NCI-H526 (cell line): ENCODE measurements around the gene SEPHS2.
"Not testable (repeated sequence)": the region's sequence is repeated elsewhere in the genome, so short reads cannot be mapped to it uniquely, and the experiment has no call there.

Source experiments
- DNase-seq, 2 experiments: peaks; one replicate each; lab custom pipeline; 2025; lab: John Stamatoyannopoulos, UW

The SEPHS2 gene

GRCh38 chr16:30464078-30464477 is 18.4 kb upstream of the SEPHS2 start:
- DNase-seq, result no peak

GRCh38 chr16:30461426-30461825 is 15.8 kb upstream of the SEPHS2 start:
- not testable (repeated sequence) for DNase-seq

GRCh38 chr16:30459456-30459855 is 13.8 kb upstream of the SEPHS2 start:
- no peak for DNase-seq

- DNase-seq, result no peak
Observed at GRCh38 chr16:30458561-30459394, 13.1 kb upstream of the SEPHS2 start.

- no peak for DNase-seq
Observed at GRCh38 chr16:30457743-30458560, 12.3 kb upstream of the SEPHS2 start.

GRCh38 chr16:30457256-30457655 is 11.6 kb upstream of the SEPHS2 start:
- no peak for DNase-seq

GRCh38 chr16:30456302-30456701 is 10.6 kb upstream of the SEPHS2 start:
- DNase-seq, result no peak

- not testable (repeated sequence) for DNase-seq
Observed at GRCh38 chr16:30452709-30453580, 7.3 kb upstream of the SEPHS2 start.

- DNase-seq, result no peak
Observed at GRCh38 chr16:30449116-30449435, 3.4 kb upstream of the SEPHS2 start.

- no peak for DNase-seq
Observed at GRCh38 chr16:30447512-30448226, 2.0 kb upstream of the SEPHS2 start.

GRCh38 chr16:30446203-30446595 is 525 bp upstream of the SEPHS2 start:
- DNase-seq, result no peak

- DNase-seq, result no peak
Observed at GRCh38 chr16:30445149-30445407, 596 bp downstream of the SEPHS2 start.

- peak in 1 of 2 experiments; percentile 47 for DNase-seq
Observed at GRCh38 chr16:30444231-30445148, 1.2 kb downstream of the SEPHS2 start.

GRCh38 chr16:30443631-30444030 is 2.0 kb downstream of the SEPHS2 start:
- peak in 1 of 2 experiments; percentile 4 for DNase-seq

- no peak for DNase-seq
Observed at GRCh38 chr16:30439720-30440348, 5.8 kb downstream of the SEPHS2 start.

- DNase-seq, result no peak
Observed at GRCh38 chr16:30438835-30439234, 6.8 kb downstream of the SEPHS2 start.

- peak; percentile 3 to 28 for DNase-seq
Observed at GRCh38 chr16:30437511-30438046, 8.1 kb downstream of the SEPHS2 start.

GRCh38 chr16:30434852-30435251 is 10.8 kb downstream of the SEPHS2 start:
- DNase-seq, result no peak

GRCh38 chr16:30430428-30430970 is 15.2 kb downstream of the SEPHS2 start:
- peak in 1 of 2 experiments; percentile 60 for DNase-seq
